Measurements from ENCODE around the gene CCL15.
"Not testable (repeated sequence)": the region's sequence is repeated elsewhere in the genome, so short reads cannot be mapped to it uniquely, and the experiment has no call there.

The CCL15 gene, protein sequence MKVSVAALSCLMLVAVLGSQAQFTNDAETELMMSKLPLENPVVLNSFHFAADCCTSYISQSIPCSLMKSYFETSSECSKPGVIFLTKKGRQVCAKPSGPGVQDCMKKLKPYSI

DNA sequence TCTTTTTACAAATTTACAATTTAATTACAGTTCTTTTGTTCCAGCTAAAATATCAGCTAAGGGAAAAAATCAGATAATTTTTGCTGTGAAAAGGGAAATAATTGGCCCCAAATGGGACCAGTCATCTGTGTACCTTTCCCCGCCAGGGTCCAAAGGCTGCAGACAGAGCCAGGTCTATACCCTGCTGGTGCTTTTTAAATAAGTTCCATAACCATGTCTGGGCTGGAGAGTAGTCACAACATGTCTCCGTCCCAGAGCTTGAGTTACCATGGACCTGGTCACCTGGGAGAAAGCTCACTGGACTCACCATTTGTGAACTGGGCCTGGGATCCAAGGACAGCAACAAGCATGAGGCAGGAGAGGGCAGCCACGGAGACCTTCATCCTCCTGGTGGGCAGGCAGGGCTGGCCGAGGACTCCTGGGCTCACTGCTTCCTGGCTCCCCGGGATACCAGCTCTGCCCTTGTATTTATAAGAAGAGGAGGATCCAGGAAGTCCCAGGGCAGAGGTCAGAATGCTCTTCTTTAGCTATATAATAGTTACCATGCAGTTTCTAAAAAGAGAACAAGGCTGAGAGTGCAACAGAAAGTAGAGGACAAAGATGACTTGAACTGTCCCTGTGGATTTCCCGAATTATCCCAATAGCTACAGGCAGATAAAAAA is at the start of gene CCL15:
Gene CCL15, minus strand, starts transcription at position 444 of the 662 bp plus-strand sequence. Its CDS starts 61 bp downstream, at position 383.
- no peak for DNase-seq (ENCODE audit: low read depth)

DNA sequence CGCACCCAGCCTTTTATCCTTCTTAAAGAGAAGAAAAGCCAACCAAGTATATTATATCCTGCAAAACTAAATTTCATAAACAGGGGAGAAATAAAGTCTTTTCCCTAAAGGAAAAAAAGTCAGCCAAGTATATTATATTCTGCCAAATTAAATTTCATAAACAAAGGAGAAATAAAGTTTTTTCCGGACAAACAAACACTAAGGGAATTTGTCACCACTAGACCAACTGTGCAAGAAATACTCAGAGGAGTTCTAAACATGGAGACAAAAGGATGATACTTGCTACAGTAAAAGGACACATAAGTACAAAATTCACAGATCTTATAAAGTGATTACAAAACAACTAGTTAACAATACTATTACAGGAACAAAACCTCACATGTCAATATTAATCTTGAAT is 48.3 kb upstream of the CCL15 start:
- no peak for DNase-seq (ENCODE audit: low read depth)

DNA sequence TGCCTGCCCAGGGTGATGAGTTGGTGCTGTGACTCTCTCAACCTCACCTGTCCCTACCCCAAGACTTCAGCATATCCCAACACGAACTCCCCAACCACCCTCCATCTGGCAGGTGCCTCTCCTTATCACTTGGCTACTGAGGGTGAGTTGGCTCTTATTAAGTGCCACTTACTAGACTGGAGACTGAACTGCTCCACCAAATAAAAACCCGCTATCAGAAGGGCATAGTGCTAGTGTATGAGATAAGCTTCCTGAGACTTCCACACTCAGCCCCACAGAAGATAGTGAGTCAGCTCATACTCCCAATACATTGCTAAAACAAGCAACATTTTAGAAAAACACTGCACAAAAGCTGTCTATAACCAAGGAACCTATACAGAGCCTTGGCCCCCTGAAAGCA is 46.7 kb upstream of the CCL15 start:
- no peak for DNase-seq (ENCODE audit: low read depth)

DNA sequence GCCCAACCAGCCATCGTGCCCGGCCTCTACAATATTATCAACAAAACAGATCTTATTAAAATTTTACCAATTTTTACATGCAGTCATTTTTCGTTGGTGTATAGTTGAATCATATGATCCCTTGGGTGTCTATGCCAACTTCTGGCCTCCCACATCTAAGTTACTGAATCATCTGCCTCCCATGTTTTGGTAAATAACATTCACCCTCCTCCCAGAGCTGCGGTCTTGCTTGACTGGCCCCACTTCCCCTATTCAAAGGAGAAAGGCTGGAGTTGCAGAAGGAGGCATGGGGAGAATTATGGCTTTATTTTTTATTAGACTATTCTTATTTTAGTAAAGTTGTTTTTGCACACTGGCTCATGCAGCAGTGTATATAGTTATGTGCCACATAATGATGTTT is 34.9 kb upstream of the CCL15 start:
- DNase-seq (ENCODE audit: low read depth) = no peak

DNA sequence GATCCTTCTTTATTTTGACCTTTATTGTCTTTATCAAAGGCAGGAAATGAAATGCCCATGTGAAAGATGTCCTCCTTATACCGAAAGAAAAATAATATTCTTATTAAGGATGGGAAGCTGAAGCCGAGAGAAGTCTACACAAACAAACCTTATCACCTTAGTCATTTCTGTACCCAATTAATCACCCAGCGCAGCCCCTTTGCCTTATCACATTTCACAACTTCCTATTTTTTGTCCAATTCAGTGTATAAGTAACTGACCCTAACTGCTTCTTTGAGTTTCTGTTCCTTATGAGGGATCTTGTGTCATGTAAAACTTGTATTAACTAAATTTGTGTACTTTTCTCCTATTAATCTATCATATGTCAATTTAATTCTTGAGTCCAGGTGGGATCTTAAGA is 32.8 kb upstream of the CCL15 start:
- no peak for DNase-seq (ENCODE audit: low read depth)

DNA sequence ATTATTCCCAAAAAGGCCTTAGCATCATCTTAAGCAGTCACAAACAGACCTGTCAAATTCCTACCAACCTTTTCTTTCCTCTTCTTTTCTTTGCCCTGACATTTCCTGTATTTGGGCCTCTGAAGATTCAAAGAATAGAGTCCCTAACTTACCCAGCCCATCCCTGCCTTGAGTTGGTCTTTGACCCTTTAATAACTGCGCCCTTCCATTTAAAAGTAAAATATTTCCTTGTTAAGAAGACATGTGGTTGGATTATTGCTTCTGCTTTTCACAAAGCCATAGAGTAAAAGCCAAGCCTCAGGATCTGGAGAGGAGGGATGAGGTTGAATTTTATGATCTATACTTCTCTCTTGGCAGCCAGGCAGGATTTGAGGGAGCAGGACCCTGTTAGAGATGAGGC is 29.6 kb upstream of the CCL15 start:
- DNase-seq (ENCODE audit: low read depth) = no peak

DNA sequence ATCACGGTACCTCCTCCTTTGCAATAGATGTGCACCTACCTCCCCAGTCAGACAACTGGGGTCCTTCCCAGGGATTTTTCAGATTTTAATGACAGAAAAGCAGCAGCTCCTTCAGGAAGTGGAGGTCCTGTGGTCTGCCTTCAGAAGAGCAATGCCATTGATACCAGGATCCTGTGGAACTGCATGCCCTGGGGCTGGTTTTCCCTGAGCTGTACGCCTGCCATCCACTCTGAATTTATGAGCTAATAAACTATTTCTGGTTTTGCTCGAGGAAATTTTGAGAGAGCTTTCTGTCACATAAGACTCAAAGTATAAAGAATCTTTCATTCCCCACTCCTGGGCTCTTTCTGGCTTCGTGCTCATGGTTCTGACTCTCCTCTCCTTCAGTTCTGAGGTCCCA is 26.4 kb upstream of the CCL15 start:
- DNase-seq (ENCODE audit: low read depth) = no peak

DNA sequence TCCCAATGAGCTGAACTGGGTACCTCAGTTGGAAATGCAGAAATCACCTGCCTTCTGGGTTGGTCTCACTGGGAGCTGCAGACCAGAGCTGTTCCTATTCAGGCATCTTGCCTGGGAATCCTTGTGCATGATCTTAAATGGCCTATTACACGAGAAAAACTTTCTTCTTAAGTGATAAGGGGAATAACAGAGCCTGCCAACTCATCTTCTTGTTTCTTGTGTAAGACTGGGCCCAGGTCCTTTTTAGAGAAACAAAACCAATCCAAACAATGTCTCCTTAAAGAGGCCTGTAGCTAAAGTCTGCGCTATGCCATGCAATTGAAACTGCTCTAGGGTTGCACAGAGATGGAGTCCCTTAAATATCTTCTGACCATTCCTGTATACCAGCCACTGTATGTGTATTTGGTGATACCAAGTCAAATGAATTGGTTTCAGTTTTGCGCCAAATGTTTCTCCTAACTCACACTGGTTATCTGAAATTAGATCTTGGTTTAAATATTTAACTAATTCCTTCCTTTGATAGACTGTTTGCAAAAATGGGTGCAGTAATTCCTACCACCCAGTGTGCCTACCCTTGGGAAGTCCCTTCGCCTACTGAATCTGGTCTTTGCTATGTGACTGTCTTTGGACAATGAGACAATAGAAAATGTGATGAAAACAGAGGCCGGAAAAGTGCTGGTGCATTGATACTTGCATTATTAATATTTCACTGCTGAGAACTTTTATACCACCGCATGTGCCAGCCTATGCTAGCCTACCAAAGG is 22.9 kb upstream of the CCL15 start:
- DNase-seq (ENCODE audit: low read depth) = no peak

DNA sequence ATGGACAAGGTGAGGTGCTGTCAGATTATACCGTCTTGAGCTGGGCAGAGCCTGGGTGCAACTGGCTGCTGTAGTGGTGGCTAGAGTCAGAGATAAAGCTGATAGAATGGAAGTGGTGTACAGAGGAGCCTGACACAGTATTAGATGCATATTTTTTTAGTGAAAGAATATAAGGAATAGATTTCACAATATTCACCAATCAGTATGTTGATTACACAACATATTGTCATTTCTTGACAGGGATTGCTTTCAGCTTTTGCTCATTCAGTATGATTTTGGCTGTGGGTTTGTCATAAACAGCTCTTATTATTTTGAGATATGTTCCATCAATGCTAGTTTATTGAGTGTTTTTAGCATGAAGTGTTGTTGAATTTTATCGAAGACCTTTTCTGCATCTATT is 18.1 kb upstream of the CCL15 start:
- DNase-seq (ENCODE audit: low read depth) = no peak

DNA sequence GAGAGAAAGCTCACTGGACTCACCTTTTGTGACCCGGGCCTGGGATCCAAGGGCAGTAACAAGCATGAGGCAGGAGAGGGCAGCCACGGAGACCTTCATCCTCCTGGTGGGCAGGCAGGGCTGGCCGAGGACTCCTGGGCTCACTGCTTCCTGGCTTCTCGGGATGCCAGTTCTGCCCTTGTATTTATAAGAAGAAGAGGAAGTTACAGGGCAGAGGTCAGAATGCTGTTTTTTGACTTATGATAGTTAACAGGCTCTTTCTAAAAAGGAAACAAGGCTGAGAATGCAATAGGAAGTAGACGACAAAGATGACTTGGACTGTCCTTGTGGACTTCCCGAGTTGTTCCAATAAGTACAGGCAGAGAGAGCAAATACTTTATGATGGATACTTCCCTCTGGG is 16.4 kb upstream of the CCL15 start, which contains the start of gene CCL23:
Gene CCL23, minus strand, starts transcription at position 174 of the 400 bp plus-strand sequence. Its CDS starts 75 bp downstream, at position 99.
- DNase-seq (ENCODE audit: low read depth) = no peak

DNA sequence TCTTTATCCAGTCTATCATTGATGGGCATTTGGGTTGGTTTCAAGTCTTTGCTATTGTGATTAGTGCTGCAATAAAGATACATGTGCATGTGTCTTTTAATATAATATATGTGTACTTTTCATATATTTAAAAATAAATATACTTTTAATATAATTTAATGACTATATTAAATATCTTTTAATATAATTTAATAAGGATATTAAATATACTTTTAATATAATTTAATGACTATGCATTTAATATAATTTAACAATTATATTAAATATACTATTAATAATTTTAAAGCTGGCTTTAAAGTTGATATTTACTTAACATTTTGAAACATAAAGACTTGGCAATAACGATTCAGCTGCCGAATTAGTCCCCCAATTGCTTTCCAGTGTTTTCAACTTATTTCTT is 15.2 kb upstream of the CCL15 start:
- DNase-seq (ENCODE audit: low read depth) = no peak

DNA sequence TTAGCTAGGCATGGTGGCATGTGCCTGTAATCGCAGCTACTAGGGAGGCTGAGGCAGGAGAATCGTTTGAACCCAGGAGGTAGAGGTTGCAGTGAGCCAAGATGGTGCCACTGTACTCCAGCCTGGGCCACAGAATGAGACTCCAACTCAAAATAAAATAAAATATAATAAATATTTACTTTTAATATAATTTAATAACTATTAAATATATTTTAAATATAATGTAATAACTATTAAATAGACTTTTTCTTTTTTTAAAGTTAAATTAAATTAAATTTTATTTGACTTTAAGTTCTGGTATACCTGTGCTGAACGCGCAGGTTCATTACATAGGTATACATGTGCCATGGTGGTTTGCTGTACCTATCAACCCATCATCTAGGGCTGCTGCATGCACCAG is 14.5 kb upstream of the CCL15 start:
- not testable (repeated sequence) for DNase-seq (ENCODE audit: low read depth)

DNA sequence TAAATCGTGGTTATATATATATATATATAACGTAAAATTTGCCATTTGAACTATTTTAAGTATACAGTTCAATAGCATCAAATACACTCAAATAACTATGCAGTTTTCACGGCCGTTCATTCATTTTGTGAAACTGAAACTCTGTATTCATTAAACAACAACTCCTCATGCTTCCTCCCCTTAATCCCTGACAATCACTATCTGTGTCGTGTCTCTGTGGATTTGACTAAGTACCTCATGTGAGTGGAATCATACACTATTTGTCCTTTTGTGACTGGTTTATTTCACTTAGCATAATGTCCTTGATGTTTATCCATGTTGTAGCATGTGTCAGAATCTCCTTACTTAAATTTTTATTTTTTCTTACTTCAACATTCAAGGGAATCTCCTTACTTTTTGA is 13.6 kb upstream of the CCL15 start:
- DNase-seq (ENCODE audit: low read depth) = no peak

DNA sequence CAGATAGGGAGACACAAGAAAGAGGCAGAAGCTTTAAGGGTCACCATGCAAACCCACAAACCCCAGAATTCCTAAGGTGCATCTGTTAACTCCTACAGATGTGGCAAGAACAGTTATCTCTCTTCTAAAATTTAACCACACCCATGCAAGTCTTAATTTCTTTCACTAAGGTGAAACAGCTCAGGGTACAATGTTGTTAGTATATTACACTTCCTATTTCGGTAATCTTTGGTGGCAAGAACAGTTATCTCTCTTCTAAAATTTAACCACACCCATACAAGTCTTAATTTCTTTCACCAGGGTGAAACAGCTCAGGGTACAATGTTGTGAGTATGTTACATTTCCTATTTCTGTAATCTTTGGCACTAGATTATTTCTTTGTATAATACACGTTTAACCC is 9.8 kb upstream of the CCL15 start:
- no peak for DNase-seq (ENCODE audit: low read depth)

DNA sequence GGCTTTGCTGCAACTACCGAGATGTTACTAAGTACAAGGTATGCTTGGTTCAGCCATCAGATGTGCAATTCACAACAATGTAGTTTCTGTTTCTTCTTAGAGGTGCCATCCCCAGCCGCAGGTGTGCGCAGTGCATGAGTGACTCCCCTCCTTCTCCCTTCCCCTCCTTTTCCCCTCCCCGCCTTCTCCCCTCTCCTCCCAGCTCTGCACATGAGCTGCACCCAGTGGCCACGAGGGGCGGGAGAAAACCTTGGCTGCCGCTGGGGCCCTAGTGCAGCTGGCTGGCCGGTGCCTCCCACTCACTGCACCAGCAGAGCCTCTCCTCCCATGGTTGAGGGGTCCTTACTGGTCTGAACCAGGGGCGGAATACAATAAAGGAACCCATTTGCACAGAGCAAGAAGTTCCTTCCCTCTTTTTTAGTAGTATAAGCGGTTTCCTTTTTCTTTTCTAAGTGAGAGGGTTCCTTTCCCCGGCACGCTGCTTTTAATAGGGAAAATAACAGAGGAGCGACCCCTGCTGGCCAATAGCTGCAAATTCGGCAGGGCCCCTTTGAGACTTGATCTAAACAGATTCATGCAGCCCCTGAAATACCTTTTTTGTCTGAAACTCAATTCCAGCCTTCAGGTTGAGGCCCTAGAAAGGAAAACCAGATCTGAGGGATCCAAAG is 7.8 kb upstream of the CCL15 start:
- no peak for DNase-seq (ENCODE audit: low read depth)

DNA sequence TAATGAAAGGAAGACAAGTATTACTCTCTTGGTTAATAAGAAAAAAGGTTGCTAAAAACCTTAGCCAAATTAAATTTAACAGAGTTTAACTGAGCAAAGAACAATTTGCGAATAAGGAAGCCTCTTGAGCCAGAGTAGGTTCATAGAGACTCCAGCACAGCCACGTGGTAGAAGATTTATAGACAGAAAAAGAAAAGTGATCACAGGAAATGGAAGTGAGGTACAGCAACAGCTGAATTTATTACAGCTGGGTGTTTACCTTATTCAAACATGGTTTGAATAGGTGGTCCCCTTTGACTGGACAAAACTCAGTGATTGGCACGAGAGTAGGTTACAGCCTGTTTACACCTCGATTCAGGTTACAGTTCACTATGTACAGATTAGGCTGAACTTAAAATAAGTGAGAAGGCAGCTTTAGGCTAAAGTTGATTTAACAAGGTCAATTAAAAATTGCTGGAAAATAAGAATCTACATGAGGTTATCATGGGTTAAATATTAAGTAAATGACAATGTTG is 3.3 kb upstream of the CCL15 start:
- DNase-seq (ENCODE audit: low read depth) = no peak

DNA sequence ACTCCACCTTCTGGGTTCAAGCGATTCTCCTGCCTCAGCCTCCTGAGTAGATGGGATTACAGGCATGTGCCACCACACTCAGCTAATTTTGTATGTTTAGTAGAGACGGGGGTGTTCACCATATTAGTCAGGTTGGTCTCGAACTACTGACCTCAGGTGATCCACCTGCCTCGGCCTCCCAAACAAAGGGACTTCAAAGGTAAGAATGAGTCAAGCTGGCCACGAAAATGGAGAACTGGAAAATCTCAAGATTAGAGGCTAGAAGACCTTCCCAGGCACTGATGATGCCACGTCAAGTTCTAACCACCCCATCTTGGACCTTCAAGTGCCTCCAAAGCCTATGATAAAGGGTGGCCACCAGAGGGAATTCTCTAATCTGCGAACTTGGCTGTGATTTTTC is 1.3 kb upstream of the CCL15 start:
- DNase-seq (ENCODE audit: low read depth) = no peak

DNA sequence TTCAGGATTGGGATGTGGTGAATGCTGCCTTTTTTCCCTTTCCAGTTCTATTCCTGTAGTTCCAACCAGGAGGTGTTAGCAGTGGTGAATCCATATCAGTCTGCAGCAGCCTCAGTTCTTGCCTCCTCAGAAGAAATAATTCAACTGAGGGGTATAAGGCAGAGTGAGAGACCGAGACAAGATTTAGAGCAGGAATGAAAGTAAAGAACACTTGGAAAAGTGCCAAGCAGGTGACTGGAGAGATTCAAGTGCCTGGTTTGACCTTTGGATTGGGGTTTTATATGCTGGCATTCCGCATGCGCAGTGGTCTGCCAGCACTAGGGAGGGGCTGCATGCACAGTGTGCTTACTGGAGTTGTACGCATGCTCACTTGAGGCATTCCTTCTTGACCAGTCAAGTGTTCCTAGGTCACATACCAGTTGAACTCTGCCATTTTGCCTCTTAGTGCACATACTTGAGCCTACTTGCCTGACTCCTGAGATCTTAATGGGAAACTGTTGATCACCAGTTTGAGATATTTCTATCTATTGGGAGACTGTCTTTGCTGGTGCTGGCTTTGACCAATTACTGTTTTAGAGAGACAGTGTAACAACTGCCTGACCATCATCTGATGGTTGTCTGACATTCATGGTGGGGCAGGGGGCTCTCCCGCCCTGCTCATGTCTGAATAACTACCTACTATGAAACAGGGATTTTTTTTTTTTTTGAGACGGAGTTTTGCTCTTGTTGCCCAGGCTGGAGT is 680 bp upstream of the CCL15 start:
- no peak for DNase-seq (ENCODE audit: low read depth)

DNA sequence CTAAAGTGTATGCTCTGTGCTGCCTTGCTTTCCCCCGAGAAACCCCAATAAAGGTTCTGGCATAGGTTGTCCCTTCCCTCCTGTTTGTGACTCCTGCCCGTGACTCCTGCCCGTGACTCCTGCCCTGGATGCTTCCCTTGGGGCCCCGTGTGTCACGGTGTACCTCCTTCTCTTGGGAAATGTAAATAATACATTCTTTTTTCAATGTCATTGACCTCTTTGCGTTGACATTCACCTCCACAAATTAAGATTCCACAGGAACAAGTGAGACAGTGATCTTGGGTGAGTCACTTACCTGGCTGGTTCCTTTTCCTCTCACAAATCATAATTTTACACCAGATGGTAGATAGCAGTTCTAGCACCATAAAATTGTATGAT is 632 bp downstream of the CCL15 start:
- DNase-seq (ENCODE audit: low read depth) = no peak

DNA sequence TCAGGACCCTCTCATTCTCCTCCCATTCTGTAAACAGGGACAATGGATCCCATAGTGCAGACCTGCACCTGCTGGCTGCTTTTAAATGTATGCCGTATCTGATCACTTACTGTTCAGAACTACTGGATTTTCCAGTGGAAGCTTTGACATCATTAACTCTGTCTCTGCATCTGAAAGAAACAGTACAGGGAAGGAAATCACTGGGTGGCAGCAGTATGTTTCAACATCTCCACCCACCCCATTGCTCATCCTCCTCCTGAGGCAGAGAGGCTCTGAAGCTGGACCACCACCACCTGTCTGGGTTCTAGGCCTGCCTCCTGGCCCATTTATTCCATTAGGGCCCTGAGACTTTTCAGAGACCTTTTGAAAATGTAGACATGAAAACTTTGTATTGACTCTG is 2.6 kb downstream of the CCL15 start:
- DNase-seq (ENCODE audit: low read depth) = no peak

DNA sequence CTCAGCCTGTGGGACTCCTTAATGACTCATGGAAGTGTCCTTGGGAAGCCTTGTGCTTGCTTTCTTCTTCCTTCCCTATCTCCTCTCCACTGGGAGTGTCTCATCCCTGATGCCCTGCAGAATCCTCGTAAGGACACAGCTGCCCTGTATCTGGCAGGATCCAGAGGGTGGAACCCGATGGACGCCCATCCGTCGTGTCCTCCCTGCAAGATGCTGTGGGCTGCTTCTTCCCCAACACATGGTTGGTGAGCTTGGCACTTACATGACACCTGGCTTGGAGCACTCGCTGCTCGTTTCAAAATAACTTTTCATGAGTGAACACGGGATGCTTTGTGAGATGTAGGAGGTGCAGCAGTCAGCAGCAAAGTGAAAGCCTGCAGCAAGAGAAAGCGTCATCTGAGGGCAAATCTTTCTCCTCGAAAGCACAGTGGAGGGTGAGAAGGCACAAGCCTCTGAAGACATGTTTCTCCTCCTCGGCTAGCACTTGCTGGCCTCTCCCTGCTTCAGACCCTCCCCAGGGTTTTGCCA is 3.3 kb downstream of the CCL15 start:
- DNase-seq (ENCODE audit: low read depth) = no peak

DNA sequence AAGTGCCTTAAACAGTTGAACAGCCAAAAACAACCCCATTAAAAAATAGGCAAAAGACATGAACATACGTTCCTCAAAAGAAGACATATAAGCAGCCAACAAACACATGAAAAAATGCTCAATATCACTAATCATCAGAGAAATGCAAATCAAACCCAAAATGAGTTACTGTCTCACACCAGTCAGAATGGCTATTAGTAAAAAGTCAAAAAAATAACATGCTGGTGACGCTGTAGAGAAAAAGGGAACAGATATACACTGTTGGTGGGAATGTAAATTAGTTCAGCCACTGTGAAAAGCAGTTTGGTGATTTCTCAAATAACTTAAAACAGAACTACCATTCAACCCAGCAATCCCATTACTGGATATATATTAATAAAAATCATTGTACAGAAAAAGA is 6.0 kb downstream of the CCL15 start:
- not testable (repeated sequence) for DNase-seq (ENCODE audit: low read depth)
